GM12873 (cell line): ENCODE measurements around the gene CRYL1.

Experiments
- CTCF ChIP-seq: IDR thresholded peaks from 2 replicates; pipeline ENCODE4 v1.5.1; 2012; ENCODE audit warnings: low read depth, mild to moderate bottlenecking, moderate library complexity, low read length, control low read depth; ENCODE audit not compliant: insufficient read depth; ENCODE audit errors: missing control alignments

CRYL1 gene

GRCh38 chr13:20525601-20526544 is at the start of gene CRYL1:
Gene CRYL1 (minus strand): TSS chr13:20525857. CDS start chr13:20525794, 63 bp downstream.
- no peak for TF ChIP-seq CTCF

- no peak for TF ChIP-seq CTCF
These were observed 48.0 kb upstream of the CRYL1 start for GRCh38 chr13:20573636-20574035.

- TF ChIP-seq CTCF = no peak
These were observed 47.5 kb upstream of the CRYL1 start for GRCh38 chr13:20573186-20573585.

- TF ChIP-seq CTCF = no peak
These were observed 46.0 kb upstream of the CRYL1 start for GRCh38 chr13:20571676-20572075.

- no peak for TF ChIP-seq CTCF
These were observed 44.9 kb upstream of the CRYL1 start for GRCh38 chr13:20570517-20570916.

GRCh38 chr13:20567881-20568528 is 42.3 kb upstream of the CRYL1 start:
- TF ChIP-seq CTCF = no peak
